Osteoblast (primary cell): ENCODE results near the gene MED20. TPM values are rescaled to one million over a fixed set of nuclear protein-coding genes. Genes with fewer than 3 reads are reported as not detected.

Experiments
- DNase-seq: peaks from one replicate; pipeline ENCODE4 v3.0.0; 2011; ENCODE audit warnings: low spot score, mixed read lengths; ENCODE audit not compliant: insufficient read length; ENCODE audit errors: missing footprints
- H2AFZ ChIP-seq: 2 replicates; pipeline ENCODE4 v1.6.0; 2011; ENCODE audit warnings: mild to moderate bottlenecking, low read length
- H3K27ac ChIP-seq: 2 replicates; pipeline ENCODE4 v1.5.1; 2011; ENCODE audit warnings: mild to moderate bottlenecking, low read depth, low read length, moderate library complexity
- H3K27me3 ChIP-seq: 2 replicates; pipeline ENCODE4 v1.6.0; 2012; ENCODE audit warnings: mild to moderate bottlenecking, control low read depth, inconsistent platforms, low read length, moderate library complexity; ENCODE audit not compliant: insufficient read depth
- H3K36me3 ChIP-seq: 2 replicates; pipeline ENCODE4 v1.5.1; 2011; ENCODE audit warnings: mild to moderate bottlenecking, low read length, control low read depth, moderate library complexity; ENCODE audit not compliant: insufficient read depth
- H3K4me1 ChIP-seq: 2 replicates; pipeline ENCODE4 v1.5.1; 2011; ENCODE audit warnings: mild to moderate bottlenecking, low read length, control low read depth, moderate library complexity; ENCODE audit not compliant: insufficient read depth
- H3K4me2 ChIP-seq: 2 replicates; pipeline ENCODE4 v1.6.0; 2011; ENCODE audit warnings: mild to moderate bottlenecking, low read length; ENCODE audit not compliant: insufficient read depth
- H3K4me3 ChIP-seq: fragments of 200-600 bp; sonication (generic); 3 replicates; pipeline ENCODE4 v1.5.1; 2012; ENCODE audit warnings: mild to moderate bottlenecking, low read length, inconsistent platforms; ENCODE audit not compliant: insufficient read depth
- H3K79me2 ChIP-seq: 2 replicates; pipeline ENCODE4 v1.6.0; 2012; ENCODE audit warnings: mild to moderate bottlenecking, low read length, control low read depth, inconsistent platforms; ENCODE audit not compliant: insufficient read depth
- H3K9me3 ChIP-seq: 2 replicates; pipeline ENCODE4 v1.5.1; 2011; ENCODE audit warnings: low read depth, low read length, control low read depth
- H4K20me1 ChIP-seq: 2 replicates; pipeline ENCODE4 v1.6.0; 2012; ENCODE audit warnings: mild to moderate bottlenecking, low read length, control low read depth; ENCODE audit not compliant: insufficient read depth
- total RNA-seq: library from RNA; depleted of rRNA; stranded (reverse); fragments of >200 nt; gene quantifications from 2 replicates; pipeline ENCODE4 v1.2.3, GENCODE V29; 2012
- TF ChIP-seq, protein P1 (sequence below): IDR thresholded peaks from 2 replicates; pipeline ENCODE4 v1.5.1; 2011; ENCODE audit warnings: mild to moderate bottlenecking, low read depth, low read length, moderate library complexity; ENCODE audit errors: extremely low read depth

Gene MED20
- total RNA-seq, 1 donor: 30.8 TPM

DNA sequence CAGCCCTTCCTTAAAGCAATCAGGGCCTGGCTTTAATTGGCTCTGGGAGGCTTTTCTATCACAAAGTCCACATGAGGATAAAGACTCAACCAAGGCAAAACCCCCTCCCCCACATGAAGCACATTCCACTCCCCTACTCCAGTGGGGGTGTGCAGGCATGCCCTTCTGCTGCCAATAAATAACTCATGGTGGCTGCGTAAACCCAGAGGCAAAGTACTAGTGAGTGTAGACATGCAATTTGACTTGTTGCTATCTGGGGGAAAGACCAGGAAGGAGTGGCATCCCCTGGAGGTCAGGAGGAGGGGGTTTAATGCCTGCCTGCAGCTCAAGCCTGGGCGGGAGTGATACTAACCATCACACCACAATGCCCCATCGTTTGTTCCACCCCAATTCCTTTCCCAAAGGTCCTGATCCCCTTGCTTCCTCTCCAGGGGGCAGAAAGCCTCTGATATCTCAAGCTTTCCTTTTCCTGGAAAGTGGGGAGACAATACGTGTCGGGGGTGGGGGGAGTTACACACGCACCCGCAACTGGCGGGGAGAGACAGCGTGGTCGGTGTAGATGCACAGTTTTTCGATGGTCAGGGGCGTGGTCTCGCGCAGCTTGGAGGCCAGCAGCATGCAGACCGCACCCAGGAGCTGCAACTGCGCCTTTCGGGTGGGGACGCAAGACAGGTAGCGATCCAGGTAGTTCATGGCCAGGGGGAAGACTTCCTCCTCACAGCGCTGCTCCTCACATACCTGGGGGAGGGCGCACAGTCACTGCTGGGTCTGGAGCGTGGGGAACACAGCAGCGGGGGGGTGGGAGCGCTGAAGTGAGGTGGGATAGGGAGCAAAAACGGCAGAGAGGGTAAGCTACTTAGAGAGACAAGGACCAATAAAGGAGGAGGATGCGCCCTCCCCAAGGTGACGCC, 19.2 kb upstream of the MED20 start:
- H3K36me3 ChIP-seq: peaks cover 26% of the 10 kb centered on the region
- DNase-seq: peak; percentile 81
- H4K20me1 ChIP-seq: peaks cover 42% of the 10 kb centered on the region
- no peaks in the 10 kb centered on the region for H3K9me3 ChIP-seq
- H2AFZ ChIP-seq: peak overlapping the region; percentile 92
- peak overlapping the region; percentile 97 for H3K4me2 ChIP-seq
- no peaks in the 10 kb centered on the region for H3K27me3 ChIP-seq
- H3K4me3 ChIP-seq: peak overlapping the region; percentile 95
- H3K27ac ChIP-seq: peak overlapping the region; percentile 58
- TF ChIP-seq, protein P1, sequence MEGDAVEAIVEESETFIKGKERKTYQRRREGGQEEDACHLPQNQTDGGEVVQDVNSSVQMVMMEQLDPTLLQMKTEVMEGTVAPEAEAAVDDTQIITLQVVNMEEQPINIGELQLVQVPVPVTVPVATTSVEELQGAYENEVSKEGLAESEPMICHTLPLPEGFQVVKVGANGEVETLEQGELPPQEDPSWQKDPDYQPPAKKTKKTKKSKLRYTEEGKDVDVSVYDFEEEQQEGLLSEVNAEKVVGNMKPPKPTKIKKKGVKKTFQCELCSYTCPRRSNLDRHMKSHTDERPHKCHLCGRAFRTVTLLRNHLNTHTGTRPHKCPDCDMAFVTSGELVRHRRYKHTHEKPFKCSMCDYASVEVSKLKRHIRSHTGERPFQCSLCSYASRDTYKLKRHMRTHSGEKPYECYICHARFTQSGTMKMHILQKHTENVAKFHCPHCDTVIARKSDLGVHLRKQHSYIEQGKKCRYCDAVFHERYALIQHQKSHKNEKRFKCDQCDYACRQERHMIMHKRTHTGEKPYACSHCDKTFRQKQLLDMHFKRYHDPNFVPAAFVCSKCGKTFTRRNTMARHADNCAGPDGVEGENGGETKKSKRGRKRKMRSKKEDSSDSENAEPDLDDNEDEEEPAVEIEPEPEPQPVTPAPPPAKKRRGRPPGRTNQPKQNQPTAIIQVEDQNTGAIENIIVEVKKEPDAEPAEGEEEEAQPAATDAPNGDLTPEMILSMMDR: no peak
- H3K4me1 ChIP-seq: peaks cover 45% of the 10 kb centered on the region
- peaks cover 49% of the 10 kb centered on the region for H3K79me2 ChIP-seq

DNA sequence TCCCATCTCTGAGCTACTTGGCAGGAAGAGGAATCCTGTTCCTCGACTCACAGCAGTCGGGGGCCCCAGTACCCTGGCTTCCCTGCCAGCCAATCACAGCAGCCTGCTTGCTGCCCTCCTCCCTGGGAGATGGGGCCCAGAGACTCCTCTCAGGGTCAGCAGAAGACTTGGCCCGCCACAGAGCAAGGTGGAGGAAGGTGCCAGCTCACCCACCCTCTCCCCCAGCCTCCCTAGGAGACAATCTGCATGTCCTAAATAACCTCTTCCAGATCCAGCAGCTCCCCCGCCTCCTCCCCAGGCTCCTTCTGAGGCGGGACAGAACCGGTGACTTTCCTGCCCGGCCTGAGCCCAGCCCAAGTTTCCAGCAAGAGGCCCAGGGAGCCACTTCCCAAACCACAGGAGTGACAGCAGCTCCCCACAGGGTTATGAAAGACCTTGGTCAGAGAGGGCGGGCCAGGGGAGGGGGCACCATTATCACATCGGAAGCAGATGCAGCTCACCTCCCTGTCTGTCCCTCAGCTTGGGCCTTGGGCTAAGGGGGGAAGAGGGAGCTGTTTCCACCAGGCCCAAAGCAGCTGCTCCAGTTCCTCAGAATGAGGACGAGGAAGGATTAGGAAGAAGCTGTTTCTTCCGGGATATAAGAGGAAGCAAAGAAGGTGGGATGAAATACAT, 18.4 kb upstream of the MED20 start:
- Histone ChIP-seq H3K9me3 (no peaks in the 10 kb centered on the region), H3K4me1 (peaks cover 51% of the 10 kb centered on the region), H3K36me3 (peaks cover 34% of the 10 kb centered on the region), H3K79me2 (peaks cover 49% of the 10 kb centered on the region), H3K4me3 (peak overlapping the region; percentile 95), H3K4me2 (peak overlapping the region; percentile 97), H2AFZ (no peak overlapping the region), H4K20me1 (peaks cover 49% of the 10 kb centered on the region), H3K27ac (peak overlapping the region; percentile 45), H3K27me3 (no peaks in the 10 kb centered on the region)
- DNase-seq: peak; percentile 74
- TF ChIP-seq, protein P1: no peak

DNA sequence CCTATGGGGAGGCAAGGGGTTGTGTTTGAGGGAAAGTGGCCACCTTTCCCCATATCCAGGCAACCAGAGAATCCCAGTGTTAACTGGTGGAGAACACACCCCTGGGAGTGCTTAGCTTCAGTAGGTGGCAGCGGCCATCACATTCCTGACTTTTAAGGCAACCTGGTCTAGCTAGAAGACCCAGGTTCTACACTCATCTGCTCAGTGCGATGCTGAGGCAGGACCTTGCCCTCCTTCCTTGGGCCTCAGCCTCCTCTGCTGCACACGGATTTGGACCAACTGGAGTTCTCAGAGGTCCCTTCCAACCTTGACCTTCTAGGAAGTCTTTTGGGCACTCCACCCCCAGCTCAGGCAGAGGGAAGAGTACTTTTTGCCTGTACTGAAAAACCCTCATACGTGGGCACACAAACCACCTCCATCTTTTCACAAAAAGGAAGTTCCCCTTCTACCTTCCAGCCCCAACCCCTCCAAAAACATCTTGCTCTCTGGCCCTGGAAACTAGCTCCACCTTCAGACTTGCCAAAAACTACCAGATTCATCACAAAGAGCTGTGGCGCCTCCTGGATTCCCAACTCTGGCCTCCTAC, 17.7 kb upstream of the MED20 start:
- TF ChIP-seq, protein P1: no peak
- no peak overlapping the region for H2AFZ ChIP-seq
- peaks cover 38% of the 10 kb centered on the region for H3K36me3 ChIP-seq
- H3K79me2 ChIP-seq: peaks cover 49% of the 10 kb centered on the region
- no peak overlapping the region for H3K4me3 ChIP-seq
- H3K27me3 ChIP-seq: no peaks in the 10 kb centered on the region
- H3K9me3 ChIP-seq: no peaks in the 10 kb centered on the region
- no peak for DNase-seq
- peak overlapping the region; percentile 97 for H3K4me2 ChIP-seq
- H3K4me1 ChIP-seq: peaks cover 51% of the 10 kb centered on the region
- H3K27ac ChIP-seq: peak overlapping the region; percentile 45
- H4K20me1 ChIP-seq: peaks cover 49% of the 10 kb centered on the region
